GM04503 (cell line): Measurements from ENCODE around the gene SH3PXD2A.
"Not testable (repeated sequence)": the region's sequence is repeated elsewhere in the genome, so short reads cannot be mapped to it uniquely, and the experiment has no call there.

Experiments
- DNase-seq: peaks from one replicate; pipeline ENCODE4 v3.0.0-alpha.2; 2012; ENCODE audit warnings: low read depth

SH3PXD2A gene

GRCh38 chr10:103849212-103849877 is 6.0 kb downstream of the SH3PXD2A start:
- DNase-seq, result no peak

GRCh38 chr10:103847909-103848468 is 7.4 kb downstream of the SH3PXD2A start:
- no peak for DNase-seq

GRCh38 chr10:103847346-103847745 is 8.0 kb downstream of the SH3PXD2A start:
- DNase-seq, result no peak

- no peak for DNase-seq
These were observed 9.4 kb downstream of the SH3PXD2A start for GRCh38 chr10:103845972-103846371.

GRCh38 chr10:103845346-103845745 is 10.0 kb downstream of the SH3PXD2A start:
- not testable (repeated sequence) for DNase-seq

GRCh38 chr10:103843854-103844570 is 11.4 kb downstream of the SH3PXD2A start:
- DNase-seq, result no peak

GRCh38 chr10:103843045-103843444 is 12.3 kb downstream of the SH3PXD2A start:
- DNase-seq, result no peak

- DNase-seq, result no peak
These were observed 12.8 kb downstream of the SH3PXD2A start for GRCh38 chr10:103842605-103843004.

GRCh38 chr10:103841519-103841918 is 13.9 kb downstream of the SH3PXD2A start:
- no peak for DNase-seq

- no peak for DNase-seq
These were observed 14.7 kb downstream of the SH3PXD2A start for GRCh38 chr10:103840740-103841070.

- no peak for DNase-seq
These were observed 15.3 kb downstream of the SH3PXD2A start for GRCh38 chr10:103839872-103840739.

GRCh38 chr10:103839519-103839871 is 15.9 kb downstream of the SH3PXD2A start:
- no peak for DNase-seq

- DNase-seq, result no peak
These were observed 16.4 kb downstream of the SH3PXD2A start for GRCh38 chr10:103838862-103839518.

- DNase-seq, result no peak
These were observed 17.3 kb downstream of the SH3PXD2A start for GRCh38 chr10:103838070-103838395.

GRCh38 chr10:103837370-103838069 is 17.9 kb downstream of the SH3PXD2A start:
- no peak for DNase-seq

GRCh38 chr10:103836861-103837260 is 18.5 kb downstream of the SH3PXD2A start:
- DNase-seq, result no peak

- DNase-seq, result no peak
These were observed 19.1 kb downstream of the SH3PXD2A start for GRCh38 chr10:103836273-103836672.

- no peak for DNase-seq
These were observed 20.0 kb downstream of the SH3PXD2A start for GRCh38 chr10:103835096-103836050.

GRCh38 chr10:103834436-103835095 is 20.8 kb downstream of the SH3PXD2A start:
- DNase-seq, result no peak
